ENCODE data around the gene AIG1.
"Not testable (repeated sequence)": the region's sequence is repeated elsewhere in the genome, so short reads cannot be mapped to it uniquely, and the experiment has no call there.

Gene AIG1

DNA sequence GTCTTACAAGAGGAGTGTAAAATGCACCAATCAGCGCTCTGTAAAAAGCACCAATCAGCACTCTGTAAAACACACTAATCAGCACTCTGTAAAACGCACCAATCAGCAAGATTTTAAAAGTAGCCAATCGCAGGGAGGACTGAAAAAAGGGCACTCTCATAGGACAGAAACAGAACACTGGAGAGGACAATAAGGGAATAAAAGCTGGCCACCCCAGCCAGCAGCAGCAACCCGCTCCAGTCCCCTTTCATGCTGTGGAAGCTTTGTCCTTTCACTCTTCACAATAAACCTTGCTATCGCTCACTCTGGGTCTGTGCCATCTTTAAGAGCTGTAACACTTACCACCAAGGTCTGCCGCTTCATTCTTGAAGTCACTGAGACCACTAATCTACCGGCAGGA lies 1.7 kb upstream of the AIG1 start:
- DNase-seq, result peak; percentile 6

DNA sequence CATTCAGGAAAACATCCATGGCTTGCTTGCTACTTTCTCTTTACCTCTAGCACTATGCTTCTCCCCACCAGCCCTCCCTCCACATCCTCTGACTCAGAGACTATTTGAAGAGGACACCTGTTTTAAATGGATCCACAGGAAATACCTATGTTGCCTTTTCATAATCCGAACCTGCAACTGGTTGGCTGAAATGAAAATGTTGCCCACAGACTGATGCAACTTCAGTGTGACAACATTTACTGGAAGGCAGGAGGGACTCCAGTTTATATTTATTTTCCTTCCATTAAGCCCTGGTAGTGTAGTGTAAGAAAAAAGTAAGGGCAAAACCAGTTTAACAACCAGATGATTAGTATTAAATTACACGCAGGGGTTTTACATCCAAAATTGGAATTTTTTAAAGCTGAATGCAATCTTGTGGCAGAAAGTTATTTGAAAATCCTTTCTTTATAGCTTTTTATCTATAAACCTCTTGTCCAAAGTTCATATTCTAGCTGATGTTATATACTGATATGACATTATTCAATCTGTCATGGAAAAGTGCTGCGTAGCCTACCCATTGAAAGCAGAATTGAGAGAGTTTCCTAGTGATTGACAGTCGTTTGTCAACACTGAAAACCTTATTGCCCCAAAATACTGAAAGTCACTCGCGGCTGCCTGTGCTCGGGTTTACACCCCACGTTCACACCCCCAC lies 881 bp upstream of the AIG1 start:
- DNase-seq, result peak; percentile 59

DNA sequence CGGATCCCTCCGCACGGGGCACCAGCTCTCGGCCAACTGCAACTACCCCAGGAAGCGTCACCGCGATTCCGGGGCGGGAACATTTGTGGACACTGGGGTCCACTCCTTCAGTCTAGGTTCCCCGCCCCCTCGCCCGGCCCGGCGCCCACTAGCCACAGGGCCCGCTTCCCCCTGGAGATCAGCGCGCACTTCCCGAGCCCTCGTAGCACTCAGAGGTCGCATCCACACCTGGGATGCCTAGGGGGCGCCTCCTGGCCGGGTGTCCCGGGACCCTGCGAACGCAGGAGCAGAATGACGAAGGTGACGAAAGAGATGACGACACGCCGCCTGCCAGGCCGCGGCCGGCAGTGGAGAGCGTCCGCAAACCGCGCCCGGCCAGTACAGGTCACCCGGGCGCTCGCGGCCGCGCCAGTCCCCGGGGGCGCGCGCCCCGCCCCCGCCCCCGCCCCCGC lies 309 bp upstream of the AIG1 start:
- DNase-seq, result peak; percentile 69

DNA sequence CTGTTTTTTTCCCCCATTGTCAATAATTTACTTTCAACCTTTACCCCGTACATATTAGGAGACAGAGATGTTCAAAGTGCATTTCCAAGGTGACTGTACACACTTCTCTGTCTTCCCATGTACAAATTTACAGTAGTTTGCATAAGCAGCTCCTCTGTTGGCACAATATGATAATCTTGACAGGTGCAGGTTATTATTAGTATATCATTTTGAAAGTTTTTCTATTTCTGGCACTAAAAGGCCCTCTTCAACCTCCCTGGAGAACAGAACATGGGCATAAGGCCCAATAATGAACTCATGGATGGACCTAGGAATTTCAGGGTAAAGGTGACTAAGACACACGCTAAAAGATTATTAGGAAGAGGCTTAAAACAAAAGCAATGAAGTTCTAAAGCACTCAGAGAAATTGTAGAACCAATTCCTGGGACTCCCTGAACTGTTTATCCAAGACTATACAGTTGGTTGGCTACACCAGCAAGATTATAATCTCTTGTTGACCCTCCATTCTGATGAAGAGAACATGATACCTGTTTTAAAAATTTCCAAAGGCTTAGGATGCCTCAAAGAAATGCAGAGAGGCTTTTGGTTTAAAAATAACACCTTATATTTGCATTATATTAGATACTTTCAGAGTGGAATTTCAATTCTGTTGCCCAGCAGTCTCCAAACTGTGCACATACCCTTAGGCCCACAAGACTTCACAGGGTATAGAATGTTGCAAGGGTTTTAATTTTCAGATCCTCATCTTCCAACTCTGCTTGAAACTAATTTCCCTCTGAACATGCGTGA lies 1.1 kb downstream of the AIG1 start:
- DNase-seq, result no peak

DNA sequence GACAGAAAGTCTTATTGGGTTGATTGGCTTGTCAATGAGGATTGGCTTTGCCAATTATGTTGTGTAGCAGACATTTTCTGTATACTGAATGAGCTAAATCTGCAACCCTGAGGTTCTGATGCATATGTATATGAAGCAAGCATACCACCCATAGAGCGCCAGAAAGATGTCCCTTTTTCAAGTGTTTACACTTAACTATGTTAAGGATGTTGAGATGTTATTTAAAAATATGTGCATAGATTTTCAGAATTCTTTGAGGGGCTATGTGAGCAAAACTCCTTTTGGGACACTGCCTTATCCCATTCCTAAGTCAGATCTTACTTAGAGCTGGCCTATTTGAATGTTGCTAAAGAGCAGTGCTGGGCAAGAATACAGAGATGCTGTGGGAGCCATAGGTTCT lies 1.9 kb downstream of the AIG1 start:
- DNase-seq, result no peak

DNA sequence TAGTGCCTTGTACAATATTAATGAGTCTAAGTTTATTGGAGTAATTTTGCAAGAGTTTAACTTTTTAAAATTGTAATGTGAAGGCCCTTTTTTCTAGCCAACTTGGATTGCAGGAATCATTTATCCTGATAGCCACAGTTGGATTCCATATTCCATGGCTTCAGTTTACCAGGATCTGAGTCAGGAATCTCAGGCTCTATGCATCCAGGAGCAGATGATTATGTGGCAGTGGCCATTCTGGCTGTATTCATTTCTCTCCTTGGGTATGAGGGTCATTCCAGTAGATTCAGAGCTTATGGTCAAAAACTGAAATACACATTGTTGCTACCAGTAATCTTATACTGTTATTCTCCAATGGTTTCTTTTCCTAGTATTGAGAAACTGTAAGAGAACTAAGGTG lies 2.9 kb downstream of the AIG1 start:
- no peak for DNase-seq

DNA sequence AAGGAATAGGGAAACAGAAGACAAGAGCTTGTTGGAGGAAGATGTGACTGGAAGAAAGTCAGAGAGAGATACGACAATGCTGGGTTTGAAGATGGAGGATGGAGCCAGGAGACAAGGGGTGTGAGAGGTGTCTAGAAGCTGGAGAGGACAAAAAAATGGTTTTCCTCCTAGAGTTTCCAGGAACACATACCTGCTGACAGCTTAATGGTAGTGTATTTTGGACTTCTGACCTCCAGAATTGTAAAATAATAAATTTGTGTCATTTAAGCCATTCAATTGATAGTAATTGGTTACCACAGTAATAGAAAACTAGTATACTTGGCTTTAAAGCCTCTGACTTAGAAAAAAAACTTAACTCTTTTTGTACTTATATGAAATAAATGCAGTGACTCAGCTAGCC lies 3.6 kb downstream of the AIG1 start:
- DNase-seq, result no peak

DNA sequence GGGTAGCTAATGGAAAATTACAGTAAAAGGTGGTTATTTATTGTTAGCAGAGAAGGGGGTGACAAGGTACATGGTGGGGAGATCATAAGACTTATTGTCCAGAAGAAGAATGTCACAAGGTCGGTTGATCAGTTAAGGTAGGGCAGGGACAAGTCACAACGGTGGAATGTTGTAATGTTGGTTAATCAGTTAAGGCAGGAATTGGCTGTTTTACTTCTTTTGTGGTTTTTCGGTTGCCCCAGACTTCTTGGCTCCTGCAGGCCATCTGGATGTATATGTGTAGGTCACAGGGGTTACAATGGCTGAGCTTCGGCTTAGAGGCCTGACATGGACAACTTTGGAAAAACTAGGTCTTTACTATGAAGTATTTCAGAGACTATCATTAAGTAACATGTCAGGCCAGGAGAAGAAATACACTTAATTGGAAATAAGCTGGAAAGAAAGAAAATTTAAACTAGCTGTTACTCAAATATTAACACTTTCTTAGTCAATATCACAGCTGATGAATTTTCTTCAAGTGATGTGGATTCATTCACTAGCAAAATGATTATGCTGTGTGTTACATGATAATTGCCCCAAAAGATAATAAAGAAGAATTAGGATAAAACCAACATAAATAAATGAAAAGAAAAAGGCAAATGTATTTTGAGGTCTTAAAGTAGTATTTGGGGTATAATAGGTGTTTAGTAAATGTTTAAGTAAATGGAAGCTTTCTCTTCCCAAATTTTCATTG lies 4.4 kb downstream of the AIG1 start:
- no peak for DNase-seq

DNA sequence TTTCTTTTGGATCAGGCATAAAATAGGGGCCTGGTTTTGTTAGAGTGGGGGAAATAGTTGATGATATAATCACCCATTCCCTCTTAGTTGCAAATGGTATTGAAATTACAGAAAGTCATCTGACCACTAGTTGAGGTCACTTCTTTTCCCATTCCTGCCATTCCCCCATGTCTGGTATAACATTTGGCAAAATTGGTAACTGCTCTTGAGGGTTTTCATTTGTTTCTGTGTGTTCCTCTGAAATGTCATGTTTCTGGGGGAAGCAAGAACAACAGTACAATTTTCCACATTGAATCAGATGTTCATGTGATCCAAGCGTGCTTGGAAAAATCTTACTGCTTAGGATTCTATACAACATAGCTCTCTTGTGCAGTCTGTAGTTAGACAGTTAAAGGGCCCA lies 7.3 kb downstream of the AIG1 start:
- no peak for DNase-seq

DNA sequence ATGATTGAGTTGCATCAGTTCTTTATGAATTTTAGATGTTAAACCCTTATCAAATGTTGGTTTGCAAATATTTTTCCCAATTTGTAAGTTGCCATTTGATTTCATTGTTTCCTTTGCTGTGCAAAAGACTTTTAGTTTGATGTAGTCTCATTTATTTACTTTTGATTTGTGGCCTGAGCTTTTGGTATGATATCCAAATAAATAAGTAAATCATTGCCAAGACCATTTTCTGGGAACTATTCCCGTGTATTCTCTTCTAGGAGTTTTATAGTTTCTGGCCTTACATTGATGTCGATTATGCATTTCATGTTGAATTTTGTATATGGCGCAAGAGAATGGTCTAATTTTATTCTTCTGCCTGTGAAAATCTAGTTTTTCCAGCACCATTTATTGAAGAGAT lies 13.4 kb downstream of the AIG1 start:
- DNase-seq, result no peak

DNA sequence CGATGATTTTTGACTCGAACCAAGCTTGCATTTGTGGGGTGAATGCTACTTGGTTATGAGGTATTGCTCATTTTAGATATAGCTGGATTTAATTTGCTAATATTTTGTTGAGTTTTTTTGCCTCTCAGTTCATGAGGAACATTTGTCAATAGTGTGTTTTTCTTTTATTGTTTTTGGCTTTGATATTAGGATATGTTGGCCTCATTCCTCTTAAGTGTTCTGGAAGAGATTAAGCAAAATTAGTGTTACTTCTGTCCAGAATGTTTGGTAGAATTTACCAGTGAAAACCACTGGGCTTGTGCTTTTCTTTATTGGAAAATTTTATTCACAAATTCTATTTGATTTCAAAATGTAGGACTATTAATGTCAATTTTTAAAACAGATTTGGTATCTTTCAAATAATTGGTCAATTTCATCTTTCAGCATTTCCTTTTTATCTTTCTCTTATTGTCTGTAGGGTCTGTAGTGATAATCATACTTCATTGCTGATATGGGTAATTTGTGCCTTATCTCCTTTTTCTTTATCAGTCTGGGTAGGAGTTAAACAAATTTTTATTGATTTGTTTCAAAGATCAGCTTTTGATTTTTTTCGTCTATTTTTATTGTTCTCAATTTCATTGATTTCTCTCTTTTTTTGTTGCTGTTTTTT lies 14.1 kb downstream of the AIG1 start:
- no peak for DNase-seq

DNA sequence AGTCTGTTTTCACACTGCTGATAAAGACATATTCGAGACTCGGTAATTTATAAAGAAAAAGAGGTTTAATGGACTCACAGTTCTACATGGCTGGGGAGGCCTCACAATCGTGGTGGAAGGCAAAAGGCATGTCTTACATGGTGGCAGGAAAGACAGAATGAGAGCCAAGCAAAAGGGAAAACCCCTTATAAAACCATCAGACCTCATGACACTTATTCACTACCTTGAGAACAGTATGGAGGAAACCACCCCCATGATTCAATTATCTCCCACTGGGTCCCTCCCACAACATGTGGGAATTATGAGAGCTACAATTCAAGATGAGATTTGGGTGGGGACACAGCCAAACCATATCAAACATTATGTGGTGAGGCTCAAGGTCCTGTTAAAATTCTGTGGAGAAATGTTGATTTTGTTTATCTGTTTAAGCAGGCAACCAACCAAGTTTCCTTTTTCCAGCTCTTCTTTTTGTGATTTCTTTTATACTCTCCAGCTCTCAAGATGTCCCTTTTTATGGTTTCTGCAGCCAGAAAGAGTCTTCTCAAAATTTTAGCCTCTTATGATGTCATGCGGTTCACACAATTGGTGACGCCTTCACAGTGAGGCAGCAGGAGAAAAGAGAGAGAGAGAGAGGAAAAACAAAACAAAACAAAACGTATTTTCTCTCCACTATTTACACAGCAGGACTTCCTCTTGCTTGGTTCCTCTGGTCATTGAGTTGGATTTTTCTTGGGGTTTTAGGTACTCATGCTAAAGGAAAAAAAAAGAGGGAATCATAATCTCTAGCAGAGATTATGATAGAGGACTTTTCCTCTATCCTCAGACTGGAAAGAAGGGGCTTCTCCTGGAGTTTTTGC lies 18.0 kb downstream of the AIG1 start:
- no peak for DNase-seq

DNA sequence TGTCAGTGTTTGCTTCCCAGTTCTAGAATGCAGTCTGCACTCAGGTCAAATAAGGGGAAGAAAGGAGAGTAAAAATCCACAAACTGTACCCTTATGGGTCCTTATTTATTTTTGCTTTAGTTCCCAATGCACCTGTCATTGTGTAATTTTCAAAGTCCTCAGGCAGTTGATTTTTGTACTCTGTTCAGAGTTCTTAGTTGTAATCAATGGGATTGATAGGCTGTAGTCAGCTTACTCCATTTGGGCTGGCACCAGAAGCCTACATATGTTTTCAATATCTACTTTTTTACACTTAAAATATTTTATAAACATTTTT lies 18.6 kb downstream of the AIG1 start:
- DNase-seq, result no peak

DNA sequence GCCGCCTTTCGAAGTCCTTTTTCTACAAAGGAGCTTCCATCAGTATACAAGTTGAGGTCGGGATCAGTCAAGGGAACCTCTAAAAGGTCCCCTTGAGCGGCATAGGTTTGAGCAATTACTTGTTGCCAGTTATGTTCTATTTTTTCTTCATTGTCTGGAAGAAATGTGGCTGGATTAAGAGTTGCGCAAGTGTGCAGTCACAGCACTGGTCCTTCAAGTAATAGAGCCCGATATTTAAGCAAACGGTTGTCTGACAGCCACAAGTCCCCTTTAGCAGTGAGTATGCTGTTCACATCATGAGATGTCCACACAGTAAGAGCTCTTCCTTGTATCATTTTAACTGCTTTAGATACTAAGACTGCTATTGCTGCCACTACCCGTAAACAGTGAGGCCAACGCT lies 21.6 kb downstream of the AIG1 start:
- not testable (repeated sequence) for DNase-seq

DNA sequence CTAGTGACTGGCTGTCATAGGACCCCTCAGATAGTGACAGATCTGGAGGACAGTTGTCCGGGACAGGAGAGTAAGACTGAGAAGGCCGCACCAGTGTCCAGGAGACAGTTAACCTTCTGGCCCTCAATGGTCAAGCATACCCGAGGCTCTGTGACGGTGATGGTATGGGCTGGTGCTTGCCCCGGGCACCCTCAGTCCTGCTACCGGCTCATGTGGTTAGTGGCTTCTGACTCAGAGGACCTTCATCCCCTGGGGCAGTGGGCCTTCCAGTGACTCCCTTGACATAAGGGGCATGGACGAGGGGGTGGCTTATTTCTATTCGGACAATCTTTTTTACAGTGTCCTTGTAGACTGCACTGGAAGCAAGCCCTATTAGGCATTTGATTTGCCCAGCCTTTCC lies 23.3 kb downstream of the AIG1 start:
- not testable (repeated sequence) for DNase-seq

DNA sequence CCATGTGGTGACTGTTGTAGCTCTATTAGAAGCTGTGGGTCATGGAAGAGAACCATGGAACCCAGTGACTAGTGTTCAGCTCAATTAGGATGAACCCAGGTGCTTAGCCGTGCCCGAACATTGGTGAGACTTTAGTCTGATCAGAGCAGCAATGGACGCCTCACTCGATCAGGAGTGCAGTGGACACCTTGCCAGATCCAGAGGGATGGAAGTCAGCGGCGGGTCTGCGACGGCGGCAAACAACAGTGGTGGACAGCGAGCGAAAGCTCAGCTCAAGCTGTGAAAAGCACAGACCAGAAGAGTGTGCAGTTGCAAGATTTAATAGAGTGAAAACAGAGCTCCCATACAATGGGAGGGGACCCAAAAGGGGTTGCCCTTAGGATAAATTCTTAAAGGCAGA lies 26.6 kb downstream of the AIG1 start:
- DNase-seq, result not testable (repeated sequence)

DNA sequence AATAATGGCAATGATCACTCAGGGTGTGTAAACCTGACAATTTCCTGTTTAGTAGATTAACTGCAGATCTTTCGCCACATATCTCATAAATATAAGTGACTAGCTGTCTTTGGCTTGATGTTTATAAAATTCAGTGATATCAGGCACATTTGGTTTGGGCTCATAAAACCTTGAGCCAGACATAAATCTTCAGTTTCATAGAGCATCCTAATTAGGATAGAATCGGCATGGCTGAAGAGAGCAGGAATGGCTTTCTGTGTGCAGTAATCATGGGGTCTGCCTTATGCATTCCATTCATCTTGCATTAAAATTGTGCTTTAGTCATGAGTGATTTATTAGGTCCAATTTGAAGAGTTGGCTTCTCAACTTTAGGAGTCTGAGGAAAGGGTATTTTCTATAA lies 27.2 kb downstream of the AIG1 start:
- DNase-seq, result no peak

DNA sequence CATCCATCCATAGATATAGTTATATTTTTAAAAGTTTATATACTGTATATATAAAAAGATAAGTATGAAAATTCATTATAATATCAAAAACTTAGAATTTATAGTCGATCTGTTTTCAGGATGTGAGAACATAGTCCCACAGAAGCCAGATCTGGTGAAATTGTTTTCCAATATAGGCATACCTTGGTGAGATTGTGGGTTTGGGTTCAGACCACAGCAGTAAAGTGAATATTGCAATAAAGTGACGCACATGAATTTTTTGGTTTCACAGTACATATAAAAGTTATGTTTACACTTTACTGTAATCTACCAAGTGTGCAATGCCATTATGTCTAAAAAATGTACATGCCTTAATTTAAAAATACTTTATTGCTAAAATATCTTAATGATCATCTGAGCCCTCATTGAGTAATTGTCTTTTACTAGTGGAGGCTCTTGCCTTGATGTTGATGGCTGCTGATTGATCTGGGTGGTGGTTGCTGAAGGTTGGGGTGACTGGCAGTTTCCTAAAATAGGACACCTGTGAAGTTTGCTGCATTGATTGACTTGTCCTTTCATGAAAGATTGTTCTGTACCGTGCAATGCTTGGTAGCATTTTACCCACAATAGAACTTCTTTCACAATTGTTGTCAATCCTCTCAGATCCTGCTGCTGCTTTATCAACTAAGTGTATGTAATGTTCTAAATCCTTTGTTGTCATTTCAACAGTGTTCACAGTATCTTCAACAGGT lies 29.8 kb downstream of the AIG1 start:
- DNase-seq, result no peak

DNA sequence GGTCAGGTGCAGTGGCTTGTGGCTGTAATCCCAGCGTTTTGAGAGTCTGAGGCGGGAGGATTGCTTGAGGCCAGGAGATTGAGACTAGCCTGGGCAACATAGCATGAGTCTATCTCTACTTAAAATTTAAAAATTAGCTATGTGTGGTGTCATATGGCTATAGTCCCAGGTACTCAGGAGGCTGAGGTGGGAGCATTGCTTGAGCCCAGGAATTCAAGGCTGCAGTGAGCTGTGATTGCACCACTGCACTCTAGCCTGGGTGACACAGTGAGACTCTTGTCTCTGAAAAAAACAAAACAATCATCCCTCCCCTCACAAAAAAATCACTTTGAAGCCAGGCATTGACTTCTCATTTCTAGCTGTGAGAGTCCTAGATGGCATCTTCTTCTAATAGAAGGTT lies 32.1 kb downstream of the AIG1 start:
- no peak for DNase-seq

DNA sequence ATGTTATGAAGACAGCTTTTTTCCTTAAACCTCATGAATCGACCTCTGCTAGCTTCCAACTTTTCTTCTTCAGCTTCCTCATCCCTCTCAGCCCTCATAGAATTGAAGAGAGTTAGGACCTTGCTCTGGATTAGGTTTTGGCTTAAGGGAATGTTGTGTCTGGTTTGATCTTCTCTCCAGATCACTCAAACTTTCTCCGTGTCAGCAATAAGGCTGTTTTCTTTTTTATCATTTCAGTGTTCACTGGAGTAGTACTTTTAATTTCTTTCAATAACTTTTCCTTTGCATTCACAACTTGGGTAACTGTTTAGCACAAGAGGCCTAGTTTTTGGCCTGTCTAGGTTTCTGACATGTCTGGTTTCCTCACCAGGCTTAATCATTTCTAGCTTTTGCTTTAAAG lies 32.6 kb downstream of the AIG1 start:
- DNase-seq, result no peak

DNA sequence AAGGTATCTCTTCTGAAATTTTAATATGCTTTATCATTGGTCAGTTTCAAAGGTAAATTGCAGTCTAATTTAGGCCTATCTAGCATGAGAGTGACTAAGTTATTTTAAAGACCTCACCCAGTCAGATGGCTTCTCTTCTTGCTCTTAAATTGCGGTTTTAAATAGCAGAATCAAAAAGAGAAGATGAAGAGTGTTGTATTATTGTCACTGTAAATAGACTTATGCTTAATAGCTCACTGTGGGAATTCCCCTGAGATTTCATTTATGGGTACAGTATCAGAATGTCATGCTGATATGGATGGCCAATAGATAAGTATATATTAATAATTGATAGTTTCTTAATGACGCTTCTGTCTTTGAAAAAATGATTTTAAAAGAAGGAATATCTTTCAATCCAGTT lies 35.7 kb downstream of the AIG1 start:
- no peak for DNase-seq

DNA sequence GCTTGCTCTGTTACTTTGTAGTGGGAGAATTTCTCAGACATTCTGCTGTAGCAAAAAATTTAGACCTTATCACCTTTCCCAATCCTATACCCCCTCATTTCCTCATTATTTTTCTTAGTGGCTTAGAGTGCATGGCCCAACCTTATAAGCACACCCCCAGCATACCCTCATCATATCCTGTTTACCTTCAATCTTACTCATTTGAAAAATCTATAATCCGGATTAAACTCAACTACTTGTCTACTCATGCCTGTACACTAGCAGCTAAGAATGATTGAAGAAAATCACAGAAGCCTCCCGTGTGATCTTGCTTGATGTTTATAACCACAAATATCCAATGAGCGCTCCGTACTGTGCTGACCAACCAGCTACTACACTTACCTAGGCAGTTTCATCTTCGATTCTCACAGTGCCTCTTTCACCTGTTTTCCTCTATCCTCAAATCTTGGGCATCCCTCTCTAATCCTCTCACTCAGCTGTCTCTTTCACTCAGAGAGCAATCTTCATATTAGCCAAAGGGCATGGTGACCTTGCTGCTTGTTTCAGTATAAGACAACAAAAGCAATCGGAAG lies 36.6 kb downstream of the AIG1 start:
- DNase-seq, result peak; percentile 37
